Measurements from ENCODE around the gene COQ8B.

- TF ChIP-seq EZH2 (IDR thresholded peaks at IDR 0.05; ENCODE audit: insufficient read depth, low read length) (no peak), CTCF (IDR thresholded peaks at IDR 0.05; ENCODE audit: insufficient read depth, low read depth, low read length) (no peak)
Measured at GRCh38 chr19:40739871-40740703, 23.4 kb upstream of the COQ8B start.

Measured in astrocyte (in vitro differentiated cells and primary cell).